Left colon (tissue), 2 donors: Measurements from ENCODE around the gene GZMM. TPM values are rescaled to one million over a fixed set of nuclear protein-coding genes. Genes with fewer than 3 reads are reported as not detected.

Source experiments
- ATAC-seq: fragments of 200-7000 bp; cut with Tn5 transposase; one replicate; pipeline ENCODE4 v1.9.1; 2020; ENCODE audit warnings: mild to moderate bottlenecking, moderate library complexity
- DNase-seq, 2 donors: peaks; one replicate each; pipeline ENCODE4 v3.0.0-alpha.2; 2020
- intact Hi-C, 2 donors: fragments of 100-400 bp; cut with DNase I in 1 of 2; cut with micrococcal nuclease in 1 of 2; formaldehyde crosslinking; loops; one replicate each; pipeline versions ENCODE4 v1.11.2 to v1.14.0; 2022; cut with DNase I, micrococcal nuclease
- long read RNA-seq: library from polyadenylated mRNA; unstranded; transcript quantifications from one replicate; pipeline ENCODE4 v2.0.0, GENCODE V29; 2021
- total RNA-seq, 2 donors: library from RNA; stranded (reverse); fragmentation: NEBNext Ultra II Directional; extraction: Animal tissue kit (Norgen Biotek cat#: 25700); gene quantifications; one replicate each; pipeline ENCODE4 v1.2.1, GENCODE V29; 2021
- donor health status: DM: no; HTN: no; CAD: no.
- donor health status: DM: yes; HTN: yes; CAD: no.

The GZMM gene
- total RNA-seq, result under 1 TPM in 1 of 2 donors, not detected in 1; 0.67 TPM
- long read RNA-seq, result 0 reads

GRCh38 chr19:543910-544608 lies at the start of gene GZMM:
Gene GZMM, plus strand, starts transcription at chr19:544053. Its CDS starts 19 bp downstream, at chr19:544072.
- DNase-seq (no peak), ATAC-seq (peak; percentile 34)
- intact Hi-C loops, result no loop called here

DNA sequence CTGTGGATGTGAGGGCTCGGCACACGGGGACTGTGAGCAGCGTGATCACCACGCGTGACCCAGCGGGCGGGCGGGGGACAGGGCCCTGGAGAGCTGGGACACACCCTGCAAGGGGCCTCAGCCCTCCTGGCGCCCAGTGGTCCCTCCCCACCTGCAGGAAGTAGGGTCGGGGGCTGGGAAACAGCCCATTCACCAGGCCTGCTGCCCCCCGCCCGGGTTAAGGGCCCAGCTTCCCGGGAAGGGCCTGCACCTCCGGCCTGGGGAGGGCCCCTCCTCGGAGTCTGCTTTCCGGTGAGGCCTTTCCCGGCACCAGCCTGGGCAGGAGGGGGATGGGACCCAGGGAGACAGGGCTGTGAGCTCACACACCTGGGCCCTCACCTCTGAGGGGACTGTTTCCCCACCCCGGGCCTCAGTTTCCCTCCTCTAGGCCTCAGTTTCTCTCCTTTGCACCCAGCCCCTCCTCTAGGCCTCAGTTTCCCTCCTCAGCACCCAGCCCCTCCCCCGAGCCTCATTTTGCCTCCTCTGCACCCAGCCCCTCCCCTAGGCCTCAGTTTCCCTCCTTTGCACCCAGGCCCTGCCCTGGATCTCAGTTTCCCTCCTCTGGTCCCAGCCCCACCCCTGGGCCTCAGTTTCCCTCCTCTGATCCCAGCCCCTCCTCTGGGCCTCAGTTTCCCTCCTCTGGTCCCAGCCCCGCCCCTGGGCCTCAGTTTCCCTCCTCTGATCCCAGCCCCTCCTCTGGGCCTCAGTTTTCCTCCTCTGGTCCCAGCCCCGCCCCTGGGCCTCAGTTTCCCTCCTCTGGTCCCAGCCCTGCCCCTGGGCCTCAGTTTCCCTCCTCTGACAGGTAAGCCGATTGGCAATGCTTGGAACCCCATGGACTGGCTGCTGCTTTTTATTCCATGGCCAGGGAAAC lies 49.4 kb upstream of the GZMM start:
- intact Hi-C loops, result no loop called here
- no peak for DNase-seq
- no peak for ATAC-seq

- ATAC-seq (no peak), DNase-seq (no peak)
- intact Hi-C loops, result no loop called here
Observed at GRCh38 chr19:495081-495401, 48.8 kb upstream of the GZMM start.

- ATAC-seq (peak; percentile 39), DNase-seq (no peak)
- intact Hi-C loops, result no loop called here
Observed at GRCh38 chr19:495402-496111, 48.3 kb upstream of the GZMM start.

GRCh38 chr19:496112-496665 lies 47.7 kb upstream of the GZMM start, which contains the start of gene MADCAM1:
Gene MADCAM1, plus strand, starts transcription at chr19:496486. Its CDS starts 14 bp downstream, at chr19:496500.
- no peak for DNase-seq
- ATAC-seq, result no peak
- intact Hi-C loops, result no loop called here

- DNase-seq (no peak), ATAC-seq (no peak)
- intact Hi-C loops, result no loop called here
Observed at GRCh38 chr19:496986-497385, 46.9 kb upstream of the GZMM start.

GRCh38 chr19:497491-497868 lies 46.4 kb upstream of the GZMM start:
- intact Hi-C loops, result no loop called here
- ATAC-seq (no peak), DNase-seq (no peak)

GRCh38 chr19:497869-498510 lies 45.9 kb upstream of the GZMM start:
- intact Hi-C loops, result no loop called here
- peak; percentile 50 for ATAC-seq
- no peak for DNase-seq

DNA sequence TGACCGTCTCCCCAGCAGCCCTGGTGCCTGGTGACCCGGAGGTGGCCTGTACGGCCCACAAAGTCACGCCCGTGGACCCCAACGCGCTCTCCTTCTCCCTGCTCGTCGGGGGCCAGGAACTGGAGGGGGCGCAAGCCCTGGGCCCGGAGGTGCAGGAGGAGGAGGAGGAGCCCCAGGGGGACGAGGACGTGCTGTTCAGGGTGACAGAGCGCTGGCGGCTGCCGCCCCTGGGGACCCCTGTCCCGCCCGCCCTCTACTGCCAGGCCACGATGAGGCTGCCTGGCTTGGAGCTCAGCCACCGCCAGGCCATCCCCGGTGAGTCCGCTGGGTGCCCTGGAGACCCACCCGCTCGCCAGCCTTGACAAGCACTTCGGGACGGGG lies 45.4 kb upstream of the GZMM start:
- ATAC-seq (no peak), DNase-seq (no peak)
- intact Hi-C loops, result no loop called here

DNA sequence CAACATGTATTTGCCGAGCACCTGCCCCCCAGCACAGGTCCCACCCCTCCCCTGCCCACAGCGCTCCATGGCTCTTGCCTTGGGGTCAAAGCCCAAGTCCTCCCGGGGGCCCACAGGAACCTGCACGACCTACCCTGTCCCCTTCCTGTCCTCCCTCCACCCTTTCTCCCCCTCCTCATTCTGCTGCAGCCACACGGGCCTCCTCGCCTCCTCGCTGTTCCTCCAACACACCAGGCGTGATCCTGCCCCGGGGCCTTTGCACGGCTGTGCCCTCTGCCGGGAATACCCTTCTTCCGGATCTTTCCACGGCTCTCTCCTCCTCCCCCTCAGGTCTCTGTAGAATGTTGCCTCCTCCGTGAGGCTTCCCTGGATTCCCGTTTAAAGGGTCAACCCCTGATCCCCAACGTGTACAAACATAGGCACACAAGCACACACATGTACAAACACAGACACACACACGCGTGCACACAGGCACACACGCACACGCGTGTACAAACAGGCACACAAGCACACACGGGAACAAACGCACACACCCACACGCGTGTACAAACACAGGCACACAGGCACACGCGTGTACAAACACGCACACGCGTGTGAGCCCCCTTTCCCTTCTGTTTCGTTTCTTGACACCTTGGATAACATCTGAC lies 44.8 kb upstream of the GZMM start:
- intact Hi-C loops, result no loop called here
- DNase-seq (no peak), ATAC-seq (no peak)

GRCh38 chr19:501646-502045 lies 42.2 kb upstream of the GZMM start:
- DNase-seq (no peak), ATAC-seq (no peak)
- intact Hi-C loops, result no loop called here

GRCh38 chr19:504616-505015 lies 39.2 kb upstream of the GZMM start:
- ATAC-seq (no peak), DNase-seq (no peak)
- intact Hi-C loops, result no loop called here

GRCh38 chr19:506404-507285 lies 37.2 kb upstream of the GZMM start:
- DNase-seq, result peak; percentile 98 to 99
- intact Hi-C loops, result no loop called here
- peak; percentile 77 for ATAC-seq

- peak; percentile 69 to 93 for DNase-seq
- peak; percentile 77 for ATAC-seq
- intact Hi-C loops, result no loop called here
Observed at GRCh38 chr19:507286-508203, 36.3 kb upstream of the GZMM start, which contains the start of gene TPGS1. Gene TPGS1, plus strand, starts transcription at chr19:507497. Its CDS starts 10 bp downstream, at chr19:507507.

- no peak for ATAC-seq
- no peak for DNase-seq
- intact Hi-C loops, result no loop called here
Observed at GRCh38 chr19:508204-509150, 35.4 kb upstream of the GZMM start.
